ENCODE results near the gene GCN1. TPM values are rescaled to one million over a fixed set of nuclear protein-coding genes. Genes with fewer than 3 reads are reported as not detected.

Gene GCN1, protein sequence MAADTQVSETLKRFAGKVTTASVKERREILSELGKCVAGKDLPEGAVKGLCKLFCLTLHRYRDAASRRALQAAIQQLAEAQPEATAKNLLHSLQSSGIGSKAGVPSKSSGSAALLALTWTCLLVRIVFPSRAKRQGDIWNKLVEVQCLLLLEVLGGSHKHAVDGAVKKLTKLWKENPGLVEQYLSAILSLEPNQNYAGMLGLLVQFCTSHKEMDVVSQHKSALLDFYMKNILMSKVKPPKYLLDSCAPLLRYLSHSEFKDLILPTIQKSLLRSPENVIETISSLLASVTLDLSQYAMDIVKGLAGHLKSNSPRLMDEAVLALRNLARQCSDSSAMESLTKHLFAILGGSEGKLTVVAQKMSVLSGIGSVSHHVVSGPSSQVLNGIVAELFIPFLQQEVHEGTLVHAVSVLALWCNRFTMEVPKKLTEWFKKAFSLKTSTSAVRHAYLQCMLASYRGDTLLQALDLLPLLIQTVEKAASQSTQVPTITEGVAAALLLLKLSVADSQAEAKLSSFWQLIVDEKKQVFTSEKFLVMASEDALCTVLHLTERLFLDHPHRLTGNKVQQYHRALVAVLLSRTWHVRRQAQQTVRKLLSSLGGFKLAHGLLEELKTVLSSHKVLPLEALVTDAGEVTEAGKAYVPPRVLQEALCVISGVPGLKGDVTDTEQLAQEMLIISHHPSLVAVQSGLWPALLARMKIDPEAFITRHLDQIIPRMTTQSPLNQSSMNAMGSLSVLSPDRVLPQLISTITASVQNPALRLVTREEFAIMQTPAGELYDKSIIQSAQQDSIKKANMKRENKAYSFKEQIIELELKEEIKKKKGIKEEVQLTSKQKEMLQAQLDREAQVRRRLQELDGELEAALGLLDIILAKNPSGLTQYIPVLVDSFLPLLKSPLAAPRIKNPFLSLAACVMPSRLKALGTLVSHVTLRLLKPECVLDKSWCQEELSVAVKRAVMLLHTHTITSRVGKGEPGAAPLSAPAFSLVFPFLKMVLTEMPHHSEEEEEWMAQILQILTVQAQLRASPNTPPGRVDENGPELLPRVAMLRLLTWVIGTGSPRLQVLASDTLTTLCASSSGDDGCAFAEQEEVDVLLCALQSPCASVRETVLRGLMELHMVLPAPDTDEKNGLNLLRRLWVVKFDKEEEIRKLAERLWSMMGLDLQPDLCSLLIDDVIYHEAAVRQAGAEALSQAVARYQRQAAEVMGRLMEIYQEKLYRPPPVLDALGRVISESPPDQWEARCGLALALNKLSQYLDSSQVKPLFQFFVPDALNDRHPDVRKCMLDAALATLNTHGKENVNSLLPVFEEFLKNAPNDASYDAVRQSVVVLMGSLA (N-terminal part only)
- 35.5 to 64.4 TPM (median 61.2 TPM) in 5 replicates for total RNA-seq (2022; extraction: Qiagen RNA extraction)

DNA sequence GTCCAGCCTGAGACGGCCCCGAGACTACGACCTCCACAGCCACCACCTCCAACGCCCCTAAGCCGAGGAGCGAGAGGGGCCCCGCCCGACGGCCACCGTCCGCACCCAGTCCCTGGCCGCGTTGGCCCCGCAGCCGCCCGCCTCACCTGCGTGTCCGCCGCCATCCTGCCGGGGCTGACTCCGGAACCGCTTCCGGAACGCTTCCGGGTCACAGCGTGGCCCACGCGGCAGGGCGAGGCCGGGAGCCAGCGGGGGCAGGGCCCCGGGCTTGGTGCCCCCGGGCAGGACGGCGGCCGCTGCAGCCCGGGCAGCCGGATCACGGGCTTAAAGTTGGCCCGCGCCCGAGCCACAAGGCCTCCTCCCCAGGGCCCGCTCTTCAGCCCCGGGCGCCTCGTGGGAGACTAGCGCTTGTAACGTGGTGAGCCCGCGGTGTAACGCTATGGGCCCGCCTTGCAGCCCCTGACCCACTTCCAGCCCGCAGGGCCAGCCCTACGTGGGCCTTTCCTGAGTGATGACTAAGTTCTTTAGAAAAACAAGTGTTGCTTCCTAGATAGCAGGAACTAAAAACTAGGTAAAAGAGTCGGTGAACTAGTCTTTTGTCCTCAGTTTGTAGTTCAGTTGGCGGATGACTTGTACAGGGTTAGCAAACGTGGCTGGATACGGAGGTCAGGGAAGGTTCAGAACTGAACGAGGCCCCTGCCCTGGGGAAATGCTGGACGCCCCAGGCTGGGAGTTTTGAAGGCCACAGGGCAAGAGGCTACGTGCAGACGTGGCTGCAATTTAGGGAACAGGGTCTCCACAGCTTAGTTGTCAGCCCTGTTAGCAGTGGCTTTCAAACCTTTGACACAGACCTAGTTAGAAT is at the start of gene GCN1:
TSS of gene GCN1 (minus strand) at position 182 of the 862 bp plus-strand sequence. CDS start at position 164, 18 bp downstream.

DNA sequence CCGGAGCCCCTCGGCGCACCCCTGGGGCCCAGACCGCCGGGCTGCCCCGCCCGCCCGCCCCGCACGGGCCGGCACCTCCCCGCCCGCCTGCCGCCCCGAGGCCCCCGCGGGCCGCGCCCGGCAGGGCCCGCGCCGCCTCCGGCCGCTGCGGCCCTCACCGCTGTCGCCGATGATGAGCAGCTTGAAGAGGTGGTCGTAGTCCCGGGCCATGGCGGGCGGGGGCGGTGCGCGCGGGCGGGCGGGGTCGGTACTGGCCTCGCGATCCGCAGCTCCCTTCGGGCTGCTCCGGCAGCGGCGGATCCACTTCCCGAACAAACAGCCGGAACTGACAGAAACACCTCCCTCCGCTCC is 78.1 kb downstream of the GCN1 start, which contains the start of gene RAB35:
TSS of gene RAB35 (minus strand) at position 313 of the 351 bp plus-strand sequence. CDS start at position 210, 103 bp downstream.

Other genes with a start within 250 kb of the GCN1 start
- gene BICDL1, start 205.5 kb downstream of the GCN1 start, total RNA-seq (2022; extraction: Qiagen RNA extraction) = 2.6 to 5.1 TPM (median 4.5 TPM) in 5 replicates
- gene RAB35, start 78.0 kb downstream of the GCN1 start, total RNA-seq (2022; extraction: Qiagen RNA extraction) = 62.8 to 86.2 TPM (median 85.4 TPM) in 5 replicates
- gene RPLP0, start 6.4 kb upstream of the GCN1 start, total RNA-seq (2022; extraction: Qiagen RNA extraction) = 3,199 to 3,437 TPM (median 3,274 TPM) in 5 replicates
- 187 to 269 TPM (median 251 TPM) in 5 replicates for gene PXN, start 71.0 kb upstream of the GCN1 start, total RNA-seq (2022; extraction: Qiagen RNA extraction)
- 23.5 TPM in 1 of 5 replicates, not detected in the others for gene RNU4-2, start 97.2 kb upstream of the GCN1 start, total RNA-seq (2022; extraction: Qiagen RNA extraction)
- not detected in 5 replicates for gene RNU4-1, start 98.5 kb upstream of the GCN1 start, total RNA-seq (2022; extraction: Qiagen RNA extraction)
- gene SIRT4, start 107.6 kb upstream of the GCN1 start, total RNA-seq (2022; extraction: Qiagen RNA extraction) = 0.57 to 1.0 TPM (median 0.65 TPM) in 5 replicates
- 0.18 TPM in 1 of 5 replicates, not detected in the others for gene PLA2G1B, start 133.1 kb upstream of the GCN1 start, total RNA-seq (2022; extraction: Qiagen RNA extraction)
- gene MSI1, start 174.4 kb upstream of the GCN1 start, total RNA-seq (2022; extraction: Qiagen RNA extraction) = 0.99 to 1.9 TPM (median 1.2 TPM) in 5 replicates
- 768 to 832 TPM (median 783 TPM) in 5 replicates for gene COX6A1, start 243.4 kb upstream of the GCN1 start, total RNA-seq (2022; extraction: Qiagen RNA extraction)

All from A549 treated with dexamethasone at 1 μM for 4 hours (cell line).